ENCODE results near the gene GNAT2. TPM values are rescaled to one million over a fixed set of nuclear protein-coding genes. Genes with fewer than 3 reads are reported as not detected.
A peak's percentile ranks its signal among the peaks of the same experiment; 100 is the strongest.

The GNAT2 gene
- total RNA-seq, 2 donors from 2014 or later, result 0.17 to 0.23 TPM

GRCh38 chr1:109603229-109603628 is 16.2 kb downstream of the GNAT2 start:
- Mint-ChIP-seq H3K27ac (no peak overlapping the region), H3K36me3 (ENCODE audit: insufficient read depth in 2 of 2) (no peaks in the 10 kb centered on the region)
- ATAC-seq (replicated peaks in 1 of 2), result no peak

GRCh38 chr1:109598655-109599054 is 20.8 kb downstream of the GNAT2 start:
- Mint-ChIP-seq H3K36me3 (ENCODE audit: insufficient read depth in 2 of 2) (peaks cover 0 to 9% of the 10 kb centered on the region in 2 donors), H3K9me3 (no peaks in the 10 kb centered on the region), H3K4me3 (no peak overlapping the region), H3K27ac (no peak overlapping the region), H3K4me1 (ENCODE audit: low read depth) (no peaks in the 10 kb centered on the region), H3K27me3 (ENCODE audit: low read depth) (no peaks in the 10 kb centered on the region)
- ATAC-seq (replicated peaks in 1 of 2) (no peak), DNase-seq (no peak)

More at GRCh38 chr1:109603229-109603628, 16.2 kb downstream of the GNAT2 start:
- H3K4me3 Mint-ChIP-seq, result no peak overlapping the region
- DNase-seq, result no peak
- no peaks in the 10 kb centered on the region for H3K4me1 Mint-ChIP-seq (ENCODE audit: low read depth)
- no peaks in the 10 kb centered on the region for H3K9me3 Mint-ChIP-seq
- H3K27me3 Mint-ChIP-seq (ENCODE audit: low read depth), result no peaks in the 10 kb centered on the region

GRCh38 chr1:109598156-109598555 is 21.3 kb downstream of the GNAT2 start:
- H3K36me3 Mint-ChIP-seq (ENCODE audit: insufficient read depth in 2 of 2), result peaks cover 1 to 12% of the 10 kb centered on the region in 2 donors
- H3K4me3 Mint-ChIP-seq, result no peak overlapping the region
- ATAC-seq (replicated peaks in 1 of 2) (no peak), DNase-seq (no peak)
- H3K4me1 Mint-ChIP-seq (ENCODE audit: low read depth), result no peaks in the 10 kb centered on the region
- H3K27me3 Mint-ChIP-seq (ENCODE audit: low read depth), result no peaks in the 10 kb centered on the region
- H3K27ac Mint-ChIP-seq, result no peak overlapping the region
- no peaks in the 10 kb centered on the region for H3K9me3 Mint-ChIP-seq

- DNase-seq, result no peak
- H3K27ac Mint-ChIP-seq, result no peak overlapping the region
- no peak overlapping the region for H3K4me3 Mint-ChIP-seq
- no peaks in the 10 kb centered on the region for H3K4me1 Mint-ChIP-seq (ENCODE audit: low read depth)
- no peaks in the 10 kb centered on the region for H3K27me3 Mint-ChIP-seq (ENCODE audit: low read depth)
- peaks cover 1 to 18% of the 10 kb centered on the region in 2 donors for H3K36me3 Mint-ChIP-seq (ENCODE audit: insufficient read depth in 2 of 2)
- no peak for ATAC-seq (replicated peaks in 1 of 2)
- no peaks in the 10 kb centered on the region for H3K9me3 Mint-ChIP-seq
These were observed 23.9 kb downstream of the GNAT2 start for GRCh38 chr1:109595531-109595930.

- Mint-ChIP-seq H3K36me3 (ENCODE audit: insufficient read depth in 2 of 2) (peaks cover 8 to 22% of the 10 kb centered on the region in 2 donors), H3K9me3 (no peaks in the 10 kb centered on the region), H3K4me1 (ENCODE audit: low read depth) (no peaks in the 10 kb centered on the region), H3K4me3 (no peak overlapping the region), H3K27ac (peak overlapping the region; percentile 33), H3K27me3 (ENCODE audit: low read depth) (no peaks in the 10 kb centered on the region)
- DNase-seq (no peak), ATAC-seq (replicated peaks in 1 of 2) (no peak)
These were observed 26.5 kb downstream of the GNAT2 start for GRCh38 chr1:109592916-109593315.

- Mint-ChIP-seq H3K36me3 (ENCODE audit: insufficient read depth in 2 of 2) (peaks cover 14 to 30% of the 10 kb centered on the region in 2 donors), H3K4me3 (no peak overlapping the region), H3K9me3 (no peaks in the 10 kb centered on the region), H3K27ac (peak overlapping the region; percentile 18), H3K4me1 (ENCODE audit: low read depth) (no peaks in the 10 kb centered on the region), H3K27me3 (ENCODE audit: low read depth) (no peaks in the 10 kb centered on the region)
- DNase-seq (no peak), ATAC-seq (replicated peaks in 1 of 2) (no peak)
These were observed 29.7 kb downstream of the GNAT2 start for GRCh38 chr1:109589679-109590078.

- no peaks in the 10 kb centered on the region for H3K27me3 Mint-ChIP-seq (ENCODE audit: low read depth)
- H3K36me3 Mint-ChIP-seq (ENCODE audit: insufficient read depth in 2 of 2), result peaks cover 14 to 33% of the 10 kb centered on the region in 2 donors
- DNase-seq, result no peak
- H3K9me3 Mint-ChIP-seq, result no peaks in the 10 kb centered on the region
- no peaks in the 10 kb centered on the region for H3K4me1 Mint-ChIP-seq (ENCODE audit: low read depth)
- H3K27ac Mint-ChIP-seq, result peak overlapping the region; percentile 18
- ATAC-seq (replicated peaks in 1 of 2), result no peak
- H3K4me3 Mint-ChIP-seq, result no peak overlapping the region
These were observed 30.2 kb downstream of the GNAT2 start for GRCh38 chr1:109589177-109589576.

GRCh38 chr1:109586055-109586454 is 33.4 kb downstream of the GNAT2 start:
- Mint-ChIP-seq H3K4me1 (ENCODE audit: low read depth) (no peaks in the 10 kb centered on the region), H3K27ac (peak overlapping the region; percentile 28), H3K27me3 (ENCODE audit: low read depth) (no peaks in the 10 kb centered on the region), H3K36me3 (ENCODE audit: insufficient read depth in 2 of 2) (peaks cover 14 to 33% of the 10 kb centered on the region in 2 donors), H3K4me3 (no peak overlapping the region), H3K9me3 (no peaks in the 10 kb centered on the region)
- no peak for ATAC-seq (replicated peaks in 1 of 2)
- no peak for DNase-seq

GRCh38 chr1:109584766-109585165 is 34.6 kb downstream of the GNAT2 start:
- peak overlapping the region; percentile 44 for H3K27ac Mint-ChIP-seq
- no peaks in the 10 kb centered on the region for H3K27me3 Mint-ChIP-seq (ENCODE audit: low read depth)
- H3K36me3 Mint-ChIP-seq (ENCODE audit: insufficient read depth in 2 of 2), result peaks cover 14 to 36% of the 10 kb centered on the region in 2 donors
- no peak overlapping the region for H3K4me3 Mint-ChIP-seq
- H3K9me3 Mint-ChIP-seq, result no peaks in the 10 kb centered on the region
- H3K4me1 Mint-ChIP-seq (ENCODE audit: low read depth), result no peaks in the 10 kb centered on the region
- no peak for ATAC-seq (replicated peaks in 1 of 2)
- no peak for DNase-seq

GRCh38 chr1:109582021-109582420 is 37.4 kb downstream of the GNAT2 start:
- H3K4me1 Mint-ChIP-seq (ENCODE audit: low read depth), result no peaks in the 10 kb centered on the region
- H3K36me3 Mint-ChIP-seq (ENCODE audit: insufficient read depth in 2 of 2), result peaks cover 6 to 26% of the 10 kb centered on the region in 2 donors

GRCh38 chr1:109579491-109579890 is 39.9 kb downstream of the GNAT2 start:
- DNase-seq (no peak), ATAC-seq (replicated peaks in 1 of 2) (no peak)
- no peaks in the 10 kb centered on the region for H3K4me1 Mint-ChIP-seq (ENCODE audit: low read depth)
- no peak overlapping the region for H3K4me3 Mint-ChIP-seq
- no peaks in the 10 kb centered on the region for H3K27me3 Mint-ChIP-seq (ENCODE audit: low read depth)
- no peaks in the 10 kb centered on the region for H3K9me3 Mint-ChIP-seq
- no peak overlapping the region for H3K27ac Mint-ChIP-seq
- peaks cover 3 to 18% of the 10 kb centered on the region in 2 donors for H3K36me3 Mint-ChIP-seq (ENCODE audit: insufficient read depth in 2 of 2)

More at GRCh38 chr1:109582021-109582420, 37.4 kb downstream of the GNAT2 start:
- Mint-ChIP-seq H3K9me3 (no peaks in the 10 kb centered on the region), H3K27ac (no peak overlapping the region), H3K4me3 (no peak overlapping the region), H3K27me3 (ENCODE audit: low read depth) (no peaks in the 10 kb centered on the region)
- ATAC-seq (replicated peaks in 1 of 2), result no peak
- no peak for DNase-seq

- H3K4me1 Mint-ChIP-seq (ENCODE audit: low read depth), result no peaks in the 10 kb centered on the region
- peaks cover 3 to 16% of the 10 kb centered on the region in 2 donors for H3K36me3 Mint-ChIP-seq (ENCODE audit: insufficient read depth in 2 of 2)
- ATAC-seq (replicated peaks in 1 of 2) (no peak), DNase-seq (no peak)
- no peaks in the 10 kb centered on the region for H3K9me3 Mint-ChIP-seq
- H3K27ac Mint-ChIP-seq, result peak overlapping the region; percentile 39
- H3K4me3 Mint-ChIP-seq, result no peak overlapping the region
- H3K27me3 Mint-ChIP-seq (ENCODE audit: low read depth), result no peaks in the 10 kb centered on the region
These were observed 40.4 kb downstream of the GNAT2 start for GRCh38 chr1:109578947-109579443.

GRCh38 chr1:109573785-109574184 is 45.6 kb downstream of the GNAT2 start:
- no peaks in the 10 kb centered on the region for H3K27me3 Mint-ChIP-seq (ENCODE audit: low read depth)
- no peak overlapping the region for H3K4me3 Mint-ChIP-seq
- no peaks in the 10 kb centered on the region for H3K9me3 Mint-ChIP-seq
- no peak for ATAC-seq (replicated peaks in 1 of 2)
- H3K4me1 Mint-ChIP-seq (ENCODE audit: low read depth), result peaks cover 9% of the 10 kb centered on the region
- H3K27ac Mint-ChIP-seq, result no peak overlapping the region
- no peak for DNase-seq
- H3K36me3 Mint-ChIP-seq (ENCODE audit: insufficient read depth in 2 of 2), result peaks cover 0 to 3% of the 10 kb centered on the region in 2 donors

- DNase-seq (no peak), ATAC-seq (replicated peaks in 1 of 2) (no peak)
- Mint-ChIP-seq H3K4me3 (no peak overlapping the region), H3K9me3 (no peaks in the 10 kb centered on the region), H3K36me3 (ENCODE audit: insufficient read depth in 2 of 2) (no peaks in the 10 kb centered on the region), H3K27ac (no peak overlapping the region), H3K27me3 (ENCODE audit: low read depth) (no peaks in the 10 kb centered on the region), H3K4me1 (ENCODE audit: low read depth) (peaks cover 26% of the 10 kb centered on the region)
These were observed 49.0 kb downstream of the GNAT2 start for GRCh38 chr1:109570414-109570813.

Data from activated T-cell treated with anti-CD3 and anti-CD28 coated beads, Interleukin-2, amount 50 U/mL, for 72 hours (primary cell).